DOHH2 (cell line): ENCODE measurements around the gene ADAMTS8.

ENCODE experiments used
- CTCF ChIP-seq: fragments of 200-600 bp; sonication (generic); IDR thresholded peaks from one replicate; pipeline ENCODE4 v1.5.1; 2014; ENCODE audit warnings: antibody characterized with exemption, mild to moderate bottlenecking, low read depth, low read length; ENCODE audit not compliant: poor library complexity, severe bottlenecking
- EZH2phosphoT487 ChIP-seq: fragments of 200-600 bp; sonication (generic); IDR thresholded peaks from 2 replicates; pipeline ENCODE4 v1.6.1; 2017; ENCODE audit warnings: borderline replicate concordance, mild to moderate bottlenecking, antibody characterized with exemption, low read length, moderate library complexity, mixed read lengths

- TF ChIP-seq CTCF (no peak), EZH2phosphoT487 (no peak)
These were observed 7.2 kb downstream of the ADAMTS8 start for GRCh38 chr11:130421199-130421585.
